ENCODE measurements around the gene IQCH.

GRCh38 chr15:67322481-67322880 lies 67.9 kb downstream of the IQCH start:
- TF ChIP-seq CTCF (IDR thresholded peaks at IDR 0.05), result no peak
- no peak for TF ChIP-seq EP300 (IDR thresholded peaks at IDR 0.05)
- TF ChIP-seq POLR2A (IDR thresholded peaks at IDR 0.05), result no peak
